Endodermal cell (in vitro differentiated cells): ENCODE results near the gene ARMC2. TPM values are rescaled to one million over a fixed set of nuclear protein-coding genes. Genes with fewer than 3 reads are reported as not detected.

Source experiments
- DNase-seq: peaks from one replicate; pipeline ENCODE4 v3.0.0-alpha.2; 2017
- H3K27ac ChIP-seq: 2 replicates; pipeline ENCODE4 v1.5.1; 2013; ENCODE audit warnings: mild to moderate bottlenecking, low read depth, low read length, moderate library complexity
- H3K27me3 ChIP-seq: 2 replicates; pipeline ENCODE4 v1.6.1; 2013; ENCODE audit warnings: mild to moderate bottlenecking, low read length, moderate library complexity; ENCODE audit not compliant: insufficient read depth, control insufficient read depth, poor library complexity, severe bottlenecking
- H3K36me3 ChIP-seq: 2 replicates; pipeline ENCODE4 v1.7.0; 2013; ENCODE audit warnings: mild to moderate bottlenecking, low read length, moderate library complexity; ENCODE audit not compliant: control insufficient read depth, insufficient read depth
- H3K4me1 ChIP-seq: one replicate; pipeline ENCODE4 v1.7.0; 2013; ENCODE audit warnings: low read length; ENCODE audit not compliant: control insufficient read depth, insufficient read depth
- H3K4me3 ChIP-seq: 2 replicates; pipeline ENCODE4 v1.5.1; 2013; ENCODE audit warnings: mild to moderate bottlenecking, low read length, moderate library complexity
- H3K9ac ChIP-seq: 2 replicates; pipeline ENCODE4 v1.6.1; 2013; ENCODE audit warnings: mild to moderate bottlenecking, low read length, moderate library complexity; ENCODE audit not compliant: poor library complexity, severe bottlenecking; ENCODE audit errors: extremely low read depth
- H3K9me3 ChIP-seq: 2 replicates; pipeline ENCODE4 v1.6.1; 2013; ENCODE audit warnings: mild to moderate bottlenecking, low read length, moderate library complexity; ENCODE audit not compliant: control insufficient read depth
- H3K27ac Mint-ChIP-seq: 2 replicates; pipeline ENCODE4 v1.8.0; 2020; ENCODE audit warnings: mixed read lengths
- H3K27me3 Mint-ChIP-seq: 2 replicates; pipeline ENCODE4 v1.8.0; 2021; ENCODE audit warnings: mild to moderate bottlenecking, mixed read lengths; ENCODE audit not compliant: insufficient read depth
- H3K36me3 Mint-ChIP-seq: 2 replicates; pipeline ENCODE4 v1.8.0; 2020; ENCODE audit warnings: low read depth, mixed read lengths
- H3K4me1 Mint-ChIP-seq: 2 replicates; pipeline ENCODE4 v1.8.0; 2020; ENCODE audit warnings: mixed read lengths
- H3K4me3 Mint-ChIP-seq: 2 replicates; pipeline ENCODE4 v1.8.0; 2020; ENCODE audit warnings: mild to moderate bottlenecking, moderate library complexity, mixed read lengths
- H3K9me3 Mint-ChIP-seq: 2 replicates; pipeline ENCODE4 v1.8.0; 2020; ENCODE audit warnings: mild to moderate bottlenecking, mixed read lengths
- CTCF ChIP-seq: fragments of 200-600 bp; sonication (generic); conservative IDR thresholded peaks from 2 replicates; pipeline ENCODE4 v1.5.0; 2021; ENCODE audit warnings: antibody characterized with exemption, mild to moderate bottlenecking
- WGBS, 2 experiments: methylation state at CpG; one replicate each; pipeline versions ENCODE4 v1.1.5 to v1.1.7; 2013; ENCODE audit warnings: missing lambda C conversion rate in 2 of 2, mixed read lengths in 1 of 2; ENCODE audit not compliant: insufficient coverage in 1 of 2, insufficient read length in 1 of 2; 5-methylcytosine and 5-hydroxymethylcytosine counted together
- total RNA-seq, 2 donors: library from RNA; stranded (reverse); fragmentation: NEBNext Ultra II Directional in 1 of 2; extraction: Animal tissue kit (Norgen Biotek cat#: 25700) in 1 of 2; gene quantifications; 2 replicates in 1 of 2; 3 replicates in 1 of 2; pipeline ENCODE4 v1.2.1, GENCODE V29; 2021

Gene ARMC2
- total RNA-seq, 2 donors from 2014 or later: 7.1 to 8.3 TPM

GRCh38 chr6:108870357-108870756 is 22.1 kb downstream of the ARMC2 start:
- no peak for DNase-seq
- 93 to 100% methylated on average over 1 to 2 of the region's 2 CpGs for WGBS, 2 experiments
- H3K27ac Mint-ChIP-seq: no peak overlapping the region
- H3K4me3 Mint-ChIP-seq: no peak overlapping the region
- Histone ChIP-seq H3K36me3 (no peaks in the 10 kb centered on the region), H3K4me1 (peaks cover 10% of the 10 kb centered on the region), H3K4me3 (no peak overlapping the region), H3K27ac (no peak overlapping the region), H3K27me3 (no peaks in the 10 kb centered on the region), H3K9me3 (peaks cover 6% of the 10 kb centered on the region), H3K9ac (no peak overlapping the region)
- H3K27me3 Mint-ChIP-seq: no peaks in the 10 kb centered on the region
- no peak for TF ChIP-seq CTCF
- H3K4me1 Mint-ChIP-seq: peaks cover 11% of the 10 kb centered on the region
- peaks cover 15% of the 10 kb centered on the region for H3K36me3 Mint-ChIP-seq
- no peaks in the 10 kb centered on the region for H3K9me3 Mint-ChIP-seq

GRCh38 chr6:108872141-108872557 is 23.9 kb downstream of the ARMC2 start:
- Mint-ChIP-seq H3K27ac (no peak overlapping the region), H3K4me1 (peaks cover 11% of the 10 kb centered on the region), H3K9me3 (no peaks in the 10 kb centered on the region), H3K27me3 (no peaks in the 10 kb centered on the region), H3K36me3 (peaks cover 12% of the 10 kb centered on the region), H3K4me3 (no peak overlapping the region)
- peaks cover 6% of the 10 kb centered on the region for H3K9me3 ChIP-seq
- H3K4me1 ChIP-seq: peaks cover 10% of the 10 kb centered on the region
- H3K4me3 ChIP-seq: no peak overlapping the region
- TF ChIP-seq CTCF: no peak
- H3K27me3 ChIP-seq: no peaks in the 10 kb centered on the region
- H3K27ac ChIP-seq: no peak overlapping the region
- no peaks in the 10 kb centered on the region for H3K36me3 ChIP-seq
- 72 to 78% methylated on average over 7 of the region's 7 CpGs for WGBS, 2 experiments
- no peak overlapping the region for H3K9ac ChIP-seq
- DNase-seq: no peak

- Histone ChIP-seq H3K4me3 (no peak overlapping the region), H3K27ac (no peak overlapping the region), H3K27me3 (no peaks in the 10 kb centered on the region), H3K4me1 (peaks cover 10% of the 10 kb centered on the region), H3K9ac (no peak overlapping the region), H3K36me3 (no peaks in the 10 kb centered on the region), H3K9me3 (peaks cover 6% of the 10 kb centered on the region)
- WGBS, 2 experiments: 87 to 96% methylated on average over 2 of the region's 3 CpGs
- no peak for TF ChIP-seq CTCF
- Mint-ChIP-seq H3K9me3 (no peaks in the 10 kb centered on the region), H3K4me3 (no peak overlapping the region), H3K27me3 (no peaks in the 10 kb centered on the region), H3K27ac (no peak overlapping the region), H3K36me3 (peaks cover 11% of the 10 kb centered on the region), H3K4me1 (peaks cover 11% of the 10 kb centered on the region)
- no peak for DNase-seq
These were observed 24.4 kb downstream of the ARMC2 start for GRCh38 chr6:108872575-108872974.
